Measurements from ENCODE around the gene HENMT1.

The HENMT1 gene

DNA sequence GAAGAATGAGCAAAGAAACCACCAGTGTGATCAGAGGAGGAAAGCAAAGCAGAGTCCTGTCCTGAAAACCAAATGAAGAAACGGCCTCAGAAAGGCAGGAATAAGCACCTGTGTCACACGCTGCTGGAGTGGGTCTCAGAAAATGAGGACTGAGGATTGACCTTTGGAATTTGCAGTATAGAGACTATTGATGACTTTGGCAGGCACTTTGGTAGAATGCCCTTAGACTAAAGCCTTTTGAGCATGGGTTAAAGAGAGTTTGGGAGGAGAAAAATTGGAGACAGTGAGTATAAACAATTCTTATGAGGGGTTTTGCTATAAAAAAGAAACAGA is 43.2 kb downstream of the HENMT1 start:
- no peak overlapping the region for H3K4me2 ChIP-seq (ENCODE audit: low read depth, low read length, poor library complexity, severe bottlenecking)
- H3K36me3 ChIP-seq (ENCODE audit: low read length) = no peaks in the 10 kb centered on the region
- H3K9me3 ChIP-seq (ENCODE audit: insufficient read depth, low read length) = no peaks in the 10 kb centered on the region
- H3K9me2 ChIP-seq (replicated peaks; ENCODE audit: insufficient read depth, low read length) = no peaks in the 10 kb centered on the region
- H4K20me1 ChIP-seq (ENCODE audit: low read depth, low read length) = no peaks in the 10 kb centered on the region
- H3F3A ChIP-seq (ENCODE audit: insufficient read depth) = no peaks in the 10 kb centered on the region
- no peak for TF ChIP-seq EZH2phosphoT487 (conservative IDR thresholded peaks at IDR 0.05; ENCODE audit: low read length)
- TF ChIP-seq, protein P1, sequence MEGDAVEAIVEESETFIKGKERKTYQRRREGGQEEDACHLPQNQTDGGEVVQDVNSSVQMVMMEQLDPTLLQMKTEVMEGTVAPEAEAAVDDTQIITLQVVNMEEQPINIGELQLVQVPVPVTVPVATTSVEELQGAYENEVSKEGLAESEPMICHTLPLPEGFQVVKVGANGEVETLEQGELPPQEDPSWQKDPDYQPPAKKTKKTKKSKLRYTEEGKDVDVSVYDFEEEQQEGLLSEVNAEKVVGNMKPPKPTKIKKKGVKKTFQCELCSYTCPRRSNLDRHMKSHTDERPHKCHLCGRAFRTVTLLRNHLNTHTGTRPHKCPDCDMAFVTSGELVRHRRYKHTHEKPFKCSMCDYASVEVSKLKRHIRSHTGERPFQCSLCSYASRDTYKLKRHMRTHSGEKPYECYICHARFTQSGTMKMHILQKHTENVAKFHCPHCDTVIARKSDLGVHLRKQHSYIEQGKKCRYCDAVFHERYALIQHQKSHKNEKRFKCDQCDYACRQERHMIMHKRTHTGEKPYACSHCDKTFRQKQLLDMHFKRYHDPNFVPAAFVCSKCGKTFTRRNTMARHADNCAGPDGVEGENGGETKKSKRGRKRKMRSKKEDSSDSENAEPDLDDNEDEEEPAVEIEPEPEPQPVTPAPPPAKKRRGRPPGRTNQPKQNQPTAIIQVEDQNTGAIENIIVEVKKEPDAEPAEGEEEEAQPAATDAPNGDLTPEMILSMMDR (IDR thresholded peaks at IDR 0.05; ENCODE audit: insufficient read depth, low read length, poor library complexity, severe bottlenecking) = no peak
- no peak overlapping the region for H3K9ac ChIP-seq (ENCODE audit: low read length)
- no peaks in the 10 kb centered on the region for H3K79me2 ChIP-seq (ENCODE audit: insufficient read depth, low read length)
- H3K27ac ChIP-seq (ENCODE audit: low read depth, low read length) = no peak overlapping the region
- H3K4me3 ChIP-seq (ENCODE audit: insufficient read depth, low read length, poor library complexity, severe bottlenecking) = no peak overlapping the region
- H2AFZ ChIP-seq (ENCODE audit: low read depth, low read length, severe bottlenecking) = no peak overlapping the region
- H3K27me3 ChIP-seq (ENCODE audit: low read length) = no peaks in the 10 kb centered on the region

DNA sequence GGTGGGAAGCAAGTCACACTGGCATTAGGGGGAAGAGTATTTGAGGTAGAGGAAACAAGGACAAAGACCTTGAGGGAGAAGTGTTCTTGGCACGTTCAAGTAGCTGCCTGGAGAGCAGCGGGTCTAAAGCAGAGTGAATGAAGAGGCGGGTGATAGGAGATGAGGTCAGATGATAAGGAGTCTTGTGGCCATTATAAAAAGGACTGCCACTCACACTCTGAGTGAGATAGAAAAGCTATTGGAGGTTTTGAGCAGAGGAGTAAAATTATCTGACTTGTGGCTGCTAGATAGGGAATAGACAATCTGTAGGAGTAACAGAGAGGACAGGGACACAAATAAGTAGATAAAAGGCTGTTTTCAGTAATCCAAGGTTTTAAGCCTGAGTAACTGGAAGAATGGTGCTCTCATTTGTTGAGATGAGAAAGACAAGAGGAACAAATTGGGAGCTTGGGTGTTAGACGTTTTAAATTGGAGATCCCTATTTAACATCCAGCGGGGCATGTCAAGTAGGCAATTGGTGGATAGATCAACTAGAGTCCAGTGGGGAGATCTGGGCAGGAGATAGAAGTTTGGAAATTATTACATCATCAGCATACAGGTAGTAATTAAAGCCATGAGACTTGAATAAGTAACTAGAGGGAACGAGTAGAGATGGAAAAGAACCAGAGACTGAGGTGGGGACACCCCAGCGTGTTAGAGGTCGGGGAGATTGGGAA is 43.7 kb downstream of the HENMT1 start:
- Histone ChIP-seq H2AFZ (ENCODE audit: low read depth, low read length, severe bottlenecking) (no peak overlapping the region), H3K9me3 (ENCODE audit: insufficient read depth, low read length) (no peaks in the 10 kb centered on the region), H3K4me2 (ENCODE audit: low read depth, low read length, poor library complexity, severe bottlenecking) (no peak overlapping the region), H3K27ac (ENCODE audit: low read depth, low read length) (no peak overlapping the region), H3K36me3 (ENCODE audit: low read length) (no peaks in the 10 kb centered on the region), H4K20me1 (ENCODE audit: low read depth, low read length) (no peaks in the 10 kb centered on the region), H3K79me2 (ENCODE audit: insufficient read depth, low read length) (no peaks in the 10 kb centered on the region), H3K9me2 (replicated peaks; ENCODE audit: insufficient read depth, low read length) (no peaks in the 10 kb centered on the region), H3K4me3 (ENCODE audit: insufficient read depth, low read length, poor library complexity, severe bottlenecking) (no peak overlapping the region), H3F3A (ENCODE audit: insufficient read depth) (no peaks in the 10 kb centered on the region), H3K27me3 (ENCODE audit: low read length) (no peaks in the 10 kb centered on the region), H3K9ac (ENCODE audit: low read length) (no peak overlapping the region)
- TF ChIP-seq, protein P1 (IDR thresholded peaks at IDR 0.05; ENCODE audit: insufficient read depth, low read length, poor library complexity, severe bottlenecking) = no peak

DNA sequence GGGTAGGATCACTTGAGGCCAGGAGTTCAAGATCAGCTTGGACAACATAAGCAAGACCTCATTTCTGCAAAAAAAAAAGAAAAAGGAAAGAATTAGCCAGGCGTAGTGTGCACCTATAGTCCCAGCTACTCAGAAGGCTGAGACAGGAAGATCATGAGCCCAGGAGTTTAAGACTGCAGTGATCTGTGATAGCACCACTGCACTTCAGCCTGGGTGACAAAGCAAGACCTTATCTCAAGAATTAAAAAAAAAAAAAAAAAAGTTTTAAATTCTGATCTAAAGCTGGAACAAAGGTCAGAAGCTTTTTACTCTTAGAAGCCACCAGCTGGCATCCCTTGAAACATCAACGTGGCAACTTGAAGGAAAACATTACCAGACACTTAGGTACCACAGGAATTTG is 45.3 kb downstream of the HENMT1 start:
- no peaks in the 10 kb centered on the region for H3K36me3 ChIP-seq (ENCODE audit: low read length)

More for the DNA sequence above, 45.3 kb downstream of the HENMT1 start:
- H3K79me2 ChIP-seq (ENCODE audit: insufficient read depth, low read length) = no peaks in the 10 kb centered on the region
- H3K27ac ChIP-seq (ENCODE audit: low read depth, low read length) = no peak overlapping the region
- no peak overlapping the region for H3K4me3 ChIP-seq (ENCODE audit: insufficient read depth, low read length, poor library complexity, severe bottlenecking)
- H3K4me2 ChIP-seq (ENCODE audit: low read depth, low read length, poor library complexity, severe bottlenecking) = no peak overlapping the region
- H3K9me2 ChIP-seq (replicated peaks; ENCODE audit: insufficient read depth, low read length) = no peaks in the 10 kb centered on the region
- H3K9ac ChIP-seq (ENCODE audit: low read length) = no peak overlapping the region
- TF ChIP-seq EZH2phosphoT487 (conservative IDR thresholded peaks at IDR 0.05; ENCODE audit: low read length) = no peak
- TF ChIP-seq, protein P1 (IDR thresholded peaks at IDR 0.05; ENCODE audit: insufficient read depth, low read length, poor library complexity, severe bottlenecking) = no peak
- no peaks in the 10 kb centered on the region for H3K9me3 ChIP-seq (ENCODE audit: insufficient read depth, low read length)
- H3F3A ChIP-seq (ENCODE audit: insufficient read depth) = no peaks in the 10 kb centered on the region
- no peak overlapping the region for H2AFZ ChIP-seq (ENCODE audit: low read depth, low read length, severe bottlenecking)
- H4K20me1 ChIP-seq (ENCODE audit: low read depth, low read length) = no peaks in the 10 kb centered on the region
- H3K27me3 ChIP-seq (ENCODE audit: low read length) = no peaks in the 10 kb centered on the region
